HEK293 (cell line): ENCODE measurements around the gene INSRR.

Experiments used
- BCL11A ChIP-seq: fragments of 450-650 bp; formaldehyde crosslinking; IDR thresholded peaks from 2 replicates; pipeline ENCODE4 v1.5.1; 2016; ENCODE audit warnings: low read depth, missing biosample characterization, missing genetic modification characterization
- MYNN ChIP-seq: fragments of 450-650 bp; formaldehyde crosslinking; IDR thresholded peaks from 2 replicates; pipeline ENCODE4 v1.5.1; 2016; ENCODE audit warnings: missing biosample characterization, missing genetic modification characterization, borderline replicate concordance
- ZNF133 ChIP-seq: fragments of 450-650 bp; formaldehyde crosslinking; IDR thresholded peaks from 2 replicates; pipeline ENCODE4 v1.5.1; 2016; ENCODE audit warnings: missing biosample characterization, missing genetic modification characterization
- ZNF274 ChIP-seq, 2 experiments: fragments of 200-500 bp in 1 of 2; fragments of 450-650 bp in 1 of 2; sonication (Bioruptor generic) in 1 of 2; formaldehyde crosslinking in 1 of 2; IDR thresholded peaks; 2 replicates each; pipeline versions ENCODE4 v1.5.1 to v1.6.1; 2014 to 2016; ENCODE audit warnings: borderline replicate concordance in 1 of 2, inconsistent platforms in 1 of 2, low read length in 1 of 2, missing biosample characterization in 1 of 2, missing genetic modification characterization in 1 of 2
- ZNF670 ChIP-seq: fragments of 450-650 bp; formaldehyde crosslinking; IDR thresholded peaks from 2 replicates; pipeline ENCODE4 v1.5.1; 2016; ENCODE audit warnings: missing biosample characterization, missing genetic modification characterization, low read depth
- TF ChIP-seq, protein P1 (sequence below): fragments of 450-650 bp; formaldehyde crosslinking; IDR thresholded peaks from 2 replicates; pipeline ENCODE4 v1.5.1; 2016; ENCODE audit warnings: missing biosample characterization, missing genetic modification characterization
- TF ChIP-seq, protein P2 (sequence below): fragments of 450-650 bp; formaldehyde crosslinking; IDR thresholded peaks from 2 replicates; pipeline ENCODE4 v1.5.1; 2016; ENCODE audit warnings: missing biosample characterization, missing genetic modification characterization
- TF ChIP-seq, protein P3 (sequence below): fragments of 450-650 bp; formaldehyde crosslinking; IDR thresholded peaks from 2 replicates; pipeline ENCODE4 v1.5.1; 2016; ENCODE audit warnings: missing biosample characterization, missing genetic modification characterization

- TF ChIP-seq, protein P1, sequence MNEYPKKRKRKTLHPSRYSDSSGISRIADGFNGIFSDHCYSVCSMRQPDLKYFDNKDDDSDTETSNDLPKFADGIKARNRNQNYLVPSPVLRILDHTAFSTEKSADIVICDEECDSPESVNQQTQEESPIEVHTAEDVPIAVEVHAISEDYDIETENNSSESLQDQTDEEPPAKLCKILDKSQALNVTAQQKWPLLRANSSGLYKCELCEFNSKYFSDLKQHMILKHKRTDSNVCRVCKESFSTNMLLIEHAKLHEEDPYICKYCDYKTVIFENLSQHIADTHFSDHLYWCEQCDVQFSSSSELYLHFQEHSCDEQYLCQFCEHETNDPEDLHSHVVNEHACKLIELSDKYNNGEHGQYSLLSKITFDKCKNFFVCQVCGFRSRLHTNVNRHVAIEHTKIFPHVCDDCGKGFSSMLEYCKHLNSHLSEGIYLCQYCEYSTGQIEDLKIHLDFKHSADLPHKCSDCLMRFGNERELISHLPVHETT (tag by site-specific recombination), result no peak
- TF ChIP-seq BCL11A (tag by site-specific recombination) (no peak), ZNF670 (tag by site-specific recombination) (no peak), ZNF133 (tag by site-specific recombination) (no peak), ZNF274 (IDR thresholded peaks at IDR 0.05; ENCODE audit: low read length) (no peak), ZNF274 (tag by site-specific recombination; IDR thresholded peaks at IDR 0.05; ENCODE audit: borderline replicate concordance) (no peak), MYNN (tag by site-specific recombination) (no peak)
- TF ChIP-seq, protein P2, sequence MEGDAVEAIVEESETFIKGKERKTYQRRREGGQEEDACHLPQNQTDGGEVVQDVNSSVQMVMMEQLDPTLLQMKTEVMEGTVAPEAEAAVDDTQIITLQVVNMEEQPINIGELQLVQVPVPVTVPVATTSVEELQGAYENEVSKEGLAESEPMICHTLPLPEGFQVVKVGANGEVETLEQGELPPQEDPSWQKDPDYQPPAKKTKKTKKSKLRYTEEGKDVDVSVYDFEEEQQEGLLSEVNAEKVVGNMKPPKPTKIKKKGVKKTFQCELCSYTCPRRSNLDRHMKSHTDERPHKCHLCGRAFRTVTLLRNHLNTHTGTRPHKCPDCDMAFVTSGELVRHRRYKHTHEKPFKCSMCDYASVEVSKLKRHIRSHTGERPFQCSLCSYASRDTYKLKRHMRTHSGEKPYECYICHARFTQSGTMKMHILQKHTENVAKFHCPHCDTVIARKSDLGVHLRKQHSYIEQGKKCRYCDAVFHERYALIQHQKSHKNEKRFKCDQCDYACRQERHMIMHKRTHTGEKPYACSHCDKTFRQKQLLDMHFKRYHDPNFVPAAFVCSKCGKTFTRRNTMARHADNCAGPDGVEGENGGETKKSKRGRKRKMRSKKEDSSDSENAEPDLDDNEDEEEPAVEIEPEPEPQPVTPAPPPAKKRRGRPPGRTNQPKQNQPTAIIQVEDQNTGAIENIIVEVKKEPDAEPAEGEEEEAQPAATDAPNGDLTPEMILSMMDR (tag by site-specific recombination), result no peak
- TF ChIP-seq, protein P3, sequence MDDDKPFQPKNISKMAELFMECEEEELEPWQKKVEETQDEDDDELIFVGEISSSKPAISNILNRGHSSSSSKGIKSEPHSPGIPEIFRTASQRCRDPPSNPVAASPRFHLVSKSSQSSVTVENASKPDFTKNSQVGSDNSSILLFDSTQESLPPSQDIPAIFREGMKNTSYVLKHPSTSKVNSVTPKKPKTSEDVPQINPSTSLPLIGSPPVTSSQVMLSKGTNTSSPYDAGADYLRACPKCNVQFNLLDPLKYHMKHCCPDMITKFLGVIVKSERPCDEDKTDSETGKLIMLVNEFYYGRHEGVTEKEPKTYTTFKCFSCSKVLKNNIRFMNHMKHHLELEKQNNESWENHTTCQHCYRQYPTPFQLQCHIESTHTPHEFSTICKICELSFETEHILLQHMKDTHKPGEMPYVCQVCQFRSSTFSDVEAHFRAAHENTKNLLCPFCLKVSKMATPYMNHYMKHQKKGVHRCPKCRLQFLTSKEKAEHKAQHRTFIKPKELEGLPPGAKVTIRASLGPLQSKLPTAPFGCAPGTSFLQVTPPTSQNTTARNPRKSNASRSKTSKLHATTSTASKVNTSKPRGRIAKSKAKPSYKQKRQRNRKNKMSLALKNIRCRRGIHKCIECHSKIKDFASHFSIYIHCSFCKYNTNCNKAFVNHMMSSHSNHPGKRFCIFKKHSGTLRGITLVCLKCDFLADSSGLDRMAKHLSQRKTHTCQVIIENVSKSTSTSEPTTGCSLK (tag by site-specific recombination), result no peak
These were observed 30.4 kb downstream of the INSRR start for GRCh38 chr1:156828400-156829124.
